ENCODE data around the gene SORCS2.

The SORCS2 gene

GRCh38 chr4:7422151-7422897, 230.0 kb downstream of the SORCS2 start:
- no peak for DNase-seq

GRCh38 chr4:7422898-7423180, 230.5 kb downstream of the SORCS2 start:
- DNase-seq = no peak

GRCh38 chr4:7423391-7423790, 231.1 kb downstream of the SORCS2 start:
- DNase-seq = no peak

- no peak for DNase-seq
These were observed 231.6 kb downstream of the SORCS2 start for GRCh38 chr4:7423801-7424552.

- DNase-seq = no peak
These were observed 232.3 kb downstream of the SORCS2 start for GRCh38 chr4:7424553-7425111.

GRCh38 chr4:7425124-7425523, 232.8 kb downstream of the SORCS2 start:
- DNase-seq = no peak

GRCh38 chr4:7425591-7426468, 233.5 kb downstream of the SORCS2 start:
- DNase-seq = no peak

- DNase-seq = no peak
These were observed 234.3 kb downstream of the SORCS2 start for GRCh38 chr4:7426525-7427171.

- no peak for DNase-seq
These were observed 235.0 kb downstream of the SORCS2 start for GRCh38 chr4:7427361-7427760.

- no peak for DNase-seq
These were observed 235.5 kb downstream of the SORCS2 start for GRCh38 chr4:7427831-7428260.

GRCh38 chr4:7428261-7429068, 236.1 kb downstream of the SORCS2 start:
- DNase-seq = no peak

GRCh38 chr4:7429069-7429416, 236.7 kb downstream of the SORCS2 start:
- no peak for DNase-seq

GRCh38 chr4:7429601-7430078, 237.3 kb downstream of the SORCS2 start:
- DNase-seq = no peak

- DNase-seq = no peak
These were observed 238.1 kb downstream of the SORCS2 start for GRCh38 chr4:7430368-7430964.

GRCh38 chr4:7430965-7431695, 238.8 kb downstream of the SORCS2 start:
- DNase-seq = no peak

GRCh38 chr4:7431696-7432530, 239.6 kb downstream of the SORCS2 start:
- no peak for DNase-seq

GRCh38 chr4:7432531-7433375, 240.4 kb downstream of the SORCS2 start:
- no peak for DNase-seq

- DNase-seq = no peak
These were observed 241.2 kb downstream of the SORCS2 start for GRCh38 chr4:7433376-7434140.
